Stimulated activated naive CD8-positive, alpha-beta T cell treated with anti-CD3 and anti-CD28 coated beads, Interleukin-15, amount 100 ng/mL, for 72 hours (primary cell): ENCODE results near the gene AVPI1.

Experiments
- ATAC-seq: fragments of 150-1000 bp; cut with Tn5 transposase; 2 replicates; pipeline ENCODE4 v1.10.0; 2021; ENCODE audit warnings: mild to moderate bottlenecking, moderate library complexity
- DNase-seq, 2 donors: peaks; one replicate each; pipeline ENCODE4 v3.0.0; 2021 to 2022
- H3K27ac Mint-ChIP-seq, 2 donors: one replicate each; pipeline ENCODE4 v1.8.0; 2022; ENCODE audit warnings: mild to moderate bottlenecking in 2 of 2, mixed read lengths in 2 of 2, moderate library complexity in 2 of 2
- H3K27me3 Mint-ChIP-seq: one replicate; pipeline ENCODE4 v1.8.0; 2022; ENCODE audit warnings: mixed read lengths
- H3K4me1 Mint-ChIP-seq: one replicate; pipeline ENCODE4 v1.8.0; 2022; ENCODE audit warnings: mild to moderate bottlenecking, mixed read lengths
- H3K4me3 Mint-ChIP-seq, 2 donors: one replicate each; pipeline ENCODE4 v1.8.0; 2022; ENCODE audit warnings: mild to moderate bottlenecking in 2 of 2, mixed read lengths in 2 of 2, moderate library complexity in 1 of 2
- H3K9me3 Mint-ChIP-seq, 2 donors: one replicate each; pipeline ENCODE4 v1.8.0; 2022; ENCODE audit warnings: mixed read lengths in 2 of 2

The AVPI1 gene

GRCh38 chr10:97717627-97718026, 30.6 kb upstream of the AVPI1 start:
- Mint-ChIP-seq H3K27ac (no peak overlapping the region), H3K4me3 (no peak overlapping the region), H3K4me1 (peaks cover 14% of the 10 kb centered on the region), H3K9me3 (no peaks in the 10 kb centered on the region), H3K27me3 (peaks cover 7% of the 10 kb centered on the region)
- ATAC-seq (no peak), DNase-seq (no peak)

- Mint-ChIP-seq H3K27ac (no peak overlapping the region), H3K9me3 (no peaks in the 10 kb centered on the region)
These were observed 28.3 kb upstream of the AVPI1 start for GRCh38 chr10:97715259-97715874.

GRCh38 chr10:97714401-97715258, 27.6 kb upstream of the AVPI1 start:
- Mint-ChIP-seq H3K9me3 (no peaks in the 10 kb centered on the region), H3K27me3 (peaks cover 20% of the 10 kb centered on the region), H3K4me3 (peak overlapping the region; percentile 98 to 99), H3K4me1 (peaks cover 14% of the 10 kb centered on the region), H3K27ac (peak overlapping the region; percentile 90 to 93)
- ATAC-seq (peak; percentile 44), DNase-seq (peak; percentile 15 to 34)

More at GRCh38 chr10:97715259-97715874, 28.3 kb upstream of the AVPI1 start:
- H3K4me1 Mint-ChIP-seq = peaks cover 14% of the 10 kb centered on the region
- ATAC-seq (no peak), DNase-seq (no peak)
- H3K27me3 Mint-ChIP-seq = peaks cover 15% of the 10 kb centered on the region
- H3K4me3 Mint-ChIP-seq = peak overlapping the region; percentile 98 to 99

GRCh38 chr10:97713826-97714400, 26.9 kb upstream of the AVPI1 start:
- Mint-ChIP-seq H3K27me3 (peaks cover 28% of the 10 kb centered on the region), H3K4me3 (peak overlapping the region; percentile 98 to 99), H3K9me3 (no peaks in the 10 kb centered on the region), H3K4me1 (peaks cover 14% of the 10 kb centered on the region), H3K27ac (peak overlapping the region; percentile 93 to 96)
- ATAC-seq = peak; percentile 83
- peak; percentile 58 to 64 for DNase-seq

- H3K27ac Mint-ChIP-seq = peak within 1 kb of the TSS; percentile 93 to 96
- DNase-seq = peak; percentile 8 to 16
- H3K27me3 Mint-ChIP-seq = peaks cover 33% of the 10 kb centered on the region
- H3K4me1 Mint-ChIP-seq = peaks cover 14% of the 10 kb centered on the region
- no peaks in the 10 kb centered on the region for H3K9me3 Mint-ChIP-seq
- H3K4me3 Mint-ChIP-seq = peak within 1 kb of the TSS; percentile 98 to 99
- peak; percentile 23 for ATAC-seq
These were observed 26.3 kb upstream of the AVPI1 start, which contains the start of gene MARVELD1 for GRCh38 chr10:97713339-97713825. TSS of gene MARVELD1 (plus strand) at chr10:97713730. CDS start at chr10:97713877, 147 bp downstream.

GRCh38 chr10:97711640-97712572, 24.9 kb upstream of the AVPI1 start:
- DNase-seq = no peak
- no peak for ATAC-seq
- no peak overlapping the region for H3K27ac Mint-ChIP-seq
- H3K4me1 Mint-ChIP-seq = peaks cover 14% of the 10 kb centered on the region
- peak overlapping the region in 1 of 2 donors; percentile 79 for H3K4me3 Mint-ChIP-seq
- peaks cover 36% of the 10 kb centered on the region for H3K27me3 Mint-ChIP-seq
- H3K9me3 Mint-ChIP-seq = no peaks in the 10 kb centered on the region

- peaks cover 14% of the 10 kb centered on the region for H3K4me1 Mint-ChIP-seq
- peaks cover 43% of the 10 kb centered on the region for H3K27me3 Mint-ChIP-seq
- H3K9me3 Mint-ChIP-seq = no peaks in the 10 kb centered on the region
- peak in 1 of 2 donors; percentile 25 for DNase-seq
- H3K27ac Mint-ChIP-seq = peak overlapping the region in 1 of 2 donors; percentile 24
- no peak overlapping the region for H3K4me3 Mint-ChIP-seq
- no peak for ATAC-seq
These were observed 22.2 kb upstream of the AVPI1 start for GRCh38 chr10:97708976-97709946.

GRCh38 chr10:97708167-97708566, 21.1 kb upstream of the AVPI1 start:
- no peak for DNase-seq
- H3K4me1 Mint-ChIP-seq = peaks cover 6% of the 10 kb centered on the region
- no peak for ATAC-seq

GRCh38 chr10:97707134-97707861, 20.3 kb upstream of the AVPI1 start:
- ATAC-seq = peak; percentile 35

More at GRCh38 chr10:97708167-97708566, 21.1 kb upstream of the AVPI1 start:
- Mint-ChIP-seq H3K27ac (no peak overlapping the region), H3K27me3 (peaks cover 42% of the 10 kb centered on the region), H3K9me3 (no peaks in the 10 kb centered on the region), H3K4me3 (no peak overlapping the region)

GRCh38 chr10:97705006-97705670, 18.1 kb upstream of the AVPI1 start:
- no peak overlapping the region for H3K27ac Mint-ChIP-seq
- no peaks in the 10 kb centered on the region for H3K9me3 Mint-ChIP-seq
- no peaks in the 10 kb centered on the region for H3K4me1 Mint-ChIP-seq
- DNase-seq (no peak), ATAC-seq (no peak)
- H3K27me3 Mint-ChIP-seq = peaks cover 34% of the 10 kb centered on the region
- no peak overlapping the region for H3K4me3 Mint-ChIP-seq

More at GRCh38 chr10:97707134-97707861, 20.3 kb upstream of the AVPI1 start:
- Mint-ChIP-seq H3K4me3 (no peak overlapping the region), H3K9me3 (no peaks in the 10 kb centered on the region), H3K4me1 (no peaks in the 10 kb centered on the region), H3K27me3 (peaks cover 38% of the 10 kb centered on the region), H3K27ac (no peak overlapping the region)
- DNase-seq = no peak

- ATAC-seq (no peak), DNase-seq (no peak)
- Mint-ChIP-seq H3K4me3 (no peak overlapping the region), H3K9me3 (no peaks in the 10 kb centered on the region), H3K27ac (no peak overlapping the region), H3K4me1 (no peaks in the 10 kb centered on the region), H3K27me3 (peaks cover 26% of the 10 kb centered on the region)
These were observed 17.3 kb upstream of the AVPI1 start for GRCh38 chr10:97704341-97704740.

GRCh38 chr10:97703398-97704067, 16.5 kb upstream of the AVPI1 start:
- no peak overlapping the region for H3K4me3 Mint-ChIP-seq
- no peaks in the 10 kb centered on the region for H3K9me3 Mint-ChIP-seq
- no peak overlapping the region for H3K27ac Mint-ChIP-seq
- H3K27me3 Mint-ChIP-seq = peaks cover 18% of the 10 kb centered on the region
- DNase-seq (no peak), ATAC-seq (no peak)
- H3K4me1 Mint-ChIP-seq = no peaks in the 10 kb centered on the region
